ENCODE data around the gene RGMA. TPM values are rescaled to one million over a fixed set of nuclear protein-coding genes. Genes with fewer than 3 reads are reported as not detected.

RGMA gene
- total RNA-seq, 1 donor from 2014 or later, result 56.6 TPM

GRCh38 chr15:93093765-93094164 is 4.8 kb upstream of the RGMA start:
- H3K27me3 Mint-ChIP-seq (ENCODE audit: unreplicated experiment), result peaks cover 4% of the 10 kb centered on the region
- no peak for TF ChIP-seq CTCF (IDR thresholded peaks at IDR 0.05; ENCODE audit: partially characterized antibody, unreplicated experiment)
- peaks cover 6% of the 10 kb centered on the region for H3K36me3 Mint-ChIP-seq (ENCODE audit: unreplicated experiment)
- DNase-seq, result no peak
- H3K9me3 Mint-ChIP-seq (ENCODE audit: unreplicated experiment), result peaks cover 11% of the 10 kb centered on the region
- H3K4me1 Mint-ChIP-seq (ENCODE audit: low read depth, unreplicated experiment), result peaks cover 9% of the 10 kb centered on the region
- H3K27ac Mint-ChIP-seq (ENCODE audit: unreplicated experiment), result no peak overlapping the region
- H3K4me3 Mint-ChIP-seq (ENCODE audit: unreplicated experiment), result no peak overlapping the region

- Mint-ChIP-seq H3K27me3 (ENCODE audit: unreplicated experiment) (peaks cover 8% of the 10 kb centered on the region), H3K36me3 (ENCODE audit: unreplicated experiment) (peaks cover 6% of the 10 kb centered on the region), H3K9me3 (ENCODE audit: unreplicated experiment) (peaks cover 18% of the 10 kb centered on the region), H3K4me3 (ENCODE audit: unreplicated experiment) (no peak overlapping the region), H3K27ac (ENCODE audit: unreplicated experiment) (no peak overlapping the region), H3K4me1 (ENCODE audit: low read depth, unreplicated experiment) (peaks cover 14% of the 10 kb centered on the region)
- no peak for DNase-seq
- no peak for TF ChIP-seq CTCF (IDR thresholded peaks at IDR 0.05; ENCODE audit: partially characterized antibody, unreplicated experiment)
Measured at GRCh38 chr15:93091465-93091864, 2.5 kb upstream of the RGMA start.

- peaks cover 18% of the 10 kb centered on the region for H3K4me1 Mint-ChIP-seq (ENCODE audit: low read depth, unreplicated experiment)
- peak overlapping the region; percentile 86 for H3K27ac Mint-ChIP-seq (ENCODE audit: unreplicated experiment)
- DNase-seq, result no peak
Measured at GRCh38 chr15:93089727-93090305, 805 bp upstream of the RGMA start.

GRCh38 chr15:93088200-93088980 is 621 bp downstream of the RGMA start:
- peak overlapping the region; percentile 92 for H3K4me3 Mint-ChIP-seq (ENCODE audit: unreplicated experiment)
- peaks cover 6% of the 10 kb centered on the region for H3K36me3 Mint-ChIP-seq (ENCODE audit: unreplicated experiment)
- H3K9me3 Mint-ChIP-seq (ENCODE audit: unreplicated experiment), result peaks cover 18% of the 10 kb centered on the region
- peaks cover 8% of the 10 kb centered on the region for H3K27me3 Mint-ChIP-seq (ENCODE audit: unreplicated experiment)
- DNase-seq, result peak; percentile 59
- TF ChIP-seq CTCF (IDR thresholded peaks at IDR 0.05; ENCODE audit: partially characterized antibody, unreplicated experiment), result peak; percentile 66
- peak overlapping the region; percentile 89 for H3K27ac Mint-ChIP-seq (ENCODE audit: unreplicated experiment)
- H3K4me1 Mint-ChIP-seq (ENCODE audit: low read depth, unreplicated experiment), result peaks cover 18% of the 10 kb centered on the region

More at GRCh38 chr15:93089727-93090305, 805 bp upstream of the RGMA start:
- H3K36me3 Mint-ChIP-seq (ENCODE audit: unreplicated experiment), result peaks cover 6% of the 10 kb centered on the region
- peaks cover 8% of the 10 kb centered on the region for H3K27me3 Mint-ChIP-seq (ENCODE audit: unreplicated experiment)
- peaks cover 18% of the 10 kb centered on the region for H3K9me3 Mint-ChIP-seq (ENCODE audit: unreplicated experiment)
- H3K4me3 Mint-ChIP-seq (ENCODE audit: unreplicated experiment), result peak overlapping the region; percentile 88
- TF ChIP-seq CTCF (IDR thresholded peaks at IDR 0.05; ENCODE audit: partially characterized antibody, unreplicated experiment), result no peak

- peak overlapping the region; percentile 77 for H3K27ac Mint-ChIP-seq (ENCODE audit: unreplicated experiment)
- peak overlapping the region; percentile 85 for H3K4me3 Mint-ChIP-seq (ENCODE audit: unreplicated experiment)
- H3K27me3 Mint-ChIP-seq (ENCODE audit: unreplicated experiment), result peaks cover 8% of the 10 kb centered on the region
- H3K4me1 Mint-ChIP-seq (ENCODE audit: low read depth, unreplicated experiment), result peaks cover 18% of the 10 kb centered on the region
- peaks cover 6% of the 10 kb centered on the region for H3K36me3 Mint-ChIP-seq (ENCODE audit: unreplicated experiment)
- peaks cover 18% of the 10 kb centered on the region for H3K9me3 Mint-ChIP-seq (ENCODE audit: unreplicated experiment)
- DNase-seq, result peak; percentile 81
- TF ChIP-seq CTCF (IDR thresholded peaks at IDR 0.05; ENCODE audit: partially characterized antibody, unreplicated experiment), result peak; percentile 97
Measured at GRCh38 chr15:93087825-93088199, 1.2 kb downstream of the RGMA start.

All from glutamatergic neuron (in vitro differentiated cells).